ENCODE data around the gene TMPRSS6.
A peak's percentile ranks its signal among the peaks of the same experiment; 100 is the strongest.

TMPRSS6 gene

GRCh38 chr22:37091994-37092393, 17.5 kb downstream of the TMPRSS6 start:
- peak overlapping the region; percentile 40 for H3K27ac Mint-ChIP-seq
- H3K36me3 Mint-ChIP-seq: peaks cover 58% of the 10 kb centered on the region
- ATAC-seq (no peak), DNase-seq (ENCODE audit: low spot score in 2 of 2) (no peak)
- H3K9me3 Mint-ChIP-seq: no peaks in the 10 kb centered on the region
- H3K4me3 Mint-ChIP-seq: peak overlapping the region; percentile 78
- peaks cover 71% of the 10 kb centered on the region for H3K4me1 Mint-ChIP-seq

GRCh38 chr22:37090920-37091695, 18.4 kb downstream of the TMPRSS6 start:
- DNase-seq (ENCODE audit: low spot score in 2 of 2) (no peak), ATAC-seq (no peak)
- peak overlapping the region; percentile 78 for H3K4me3 Mint-ChIP-seq
- H3K9me3 Mint-ChIP-seq: no peaks in the 10 kb centered on the region
- peaks cover 63% of the 10 kb centered on the region for H3K4me1 Mint-ChIP-seq
- peak overlapping the region; percentile 40 for H3K27ac Mint-ChIP-seq
- peaks cover 54% of the 10 kb centered on the region for H3K36me3 Mint-ChIP-seq

DNA sequence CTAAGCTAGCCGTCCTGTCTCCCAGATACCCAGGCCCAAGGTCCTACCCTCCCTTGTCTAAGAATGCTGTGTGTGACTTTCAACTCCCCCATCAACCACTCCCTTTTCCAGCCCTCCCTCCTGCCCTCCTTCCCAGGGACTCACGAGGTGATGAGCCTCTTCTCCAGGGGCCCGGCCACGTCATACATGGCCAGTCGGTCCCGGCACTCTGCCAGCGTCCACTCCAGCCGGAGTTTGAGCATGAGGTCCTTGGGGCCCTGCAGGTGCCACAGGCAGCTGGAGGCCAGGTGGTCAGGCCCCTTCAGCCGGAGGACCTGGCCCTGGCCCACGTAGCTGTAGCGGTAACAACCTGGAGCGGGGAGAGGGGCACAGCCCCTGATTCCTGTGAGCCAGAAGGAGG, 20.1 kb downstream of the TMPRSS6 start:
- H3K27ac Mint-ChIP-seq: peak overlapping the region; percentile 83

GRCh38 chr22:37088750-37089408, 20.6 kb downstream of the TMPRSS6 start:
- Mint-ChIP-seq H3K36me3 (peaks cover 65% of the 10 kb centered on the region), H3K27ac (peak overlapping the region; percentile 83), H3K4me3 (peak overlapping the region; percentile 78), H3K4me1 (peaks cover 59% of the 10 kb centered on the region), H3K9me3 (no peaks in the 10 kb centered on the region)
- DNase-seq (ENCODE audit: low spot score in 2 of 2): no peak
- ATAC-seq: peak; percentile 60

More for the DNA sequence above, 20.1 kb downstream of the TMPRSS6 start:
- Mint-ChIP-seq H3K4me1 (peaks cover 59% of the 10 kb centered on the region), H3K9me3 (no peaks in the 10 kb centered on the region), H3K4me3 (peak overlapping the region; percentile 78), H3K36me3 (peaks cover 60% of the 10 kb centered on the region)
- DNase-seq (ENCODE audit: low spot score in 2 of 2) (no peak), ATAC-seq (no peak)

- peak overlapping the region; percentile 83 for H3K27ac Mint-ChIP-seq
- H3K4me3 Mint-ChIP-seq: peak overlapping the region; percentile 78
- no peaks in the 10 kb centered on the region for H3K9me3 Mint-ChIP-seq
- H3K36me3 Mint-ChIP-seq: peaks cover 69% of the 10 kb centered on the region
- no peak for DNase-seq (ENCODE audit: low spot score in 2 of 2)
- peaks cover 66% of the 10 kb centered on the region for H3K4me1 Mint-ChIP-seq
- ATAC-seq: peak; percentile 80
Measured at GRCh38 chr22:37088108-37088605, 21.4 kb downstream of the TMPRSS6 start.

DNA sequence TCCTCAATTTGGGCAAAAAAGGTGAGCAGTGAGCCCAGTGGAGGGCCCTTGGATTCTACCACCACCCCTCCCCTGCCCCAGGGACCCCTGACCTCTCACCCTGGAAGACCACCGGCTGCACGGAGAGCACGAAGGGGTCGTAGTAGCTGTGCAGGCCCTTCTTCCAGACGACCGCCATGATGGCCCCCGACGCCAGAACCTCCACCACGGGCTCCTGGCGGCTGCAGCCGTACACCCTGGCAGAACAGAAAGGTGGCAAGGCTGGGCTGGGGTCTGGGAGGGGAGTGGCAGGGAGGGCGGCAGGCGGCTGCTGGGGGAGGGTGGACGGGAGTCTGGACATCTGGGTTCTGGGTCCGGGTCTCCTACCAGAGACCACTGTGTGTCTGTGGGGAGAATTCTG, 23.3 kb downstream of the TMPRSS6 start:
- DNase-seq (ENCODE audit: low spot score in 2 of 2) (no peak), ATAC-seq (no peak)
- Mint-ChIP-seq H3K4me1 (peaks cover 79% of the 10 kb centered on the region), H3K27ac (peak overlapping the region; percentile 83), H3K36me3 (peaks cover 86% of the 10 kb centered on the region), H3K4me3 (peak overlapping the region; percentile 78), H3K9me3 (no peaks in the 10 kb centered on the region)

DNA sequence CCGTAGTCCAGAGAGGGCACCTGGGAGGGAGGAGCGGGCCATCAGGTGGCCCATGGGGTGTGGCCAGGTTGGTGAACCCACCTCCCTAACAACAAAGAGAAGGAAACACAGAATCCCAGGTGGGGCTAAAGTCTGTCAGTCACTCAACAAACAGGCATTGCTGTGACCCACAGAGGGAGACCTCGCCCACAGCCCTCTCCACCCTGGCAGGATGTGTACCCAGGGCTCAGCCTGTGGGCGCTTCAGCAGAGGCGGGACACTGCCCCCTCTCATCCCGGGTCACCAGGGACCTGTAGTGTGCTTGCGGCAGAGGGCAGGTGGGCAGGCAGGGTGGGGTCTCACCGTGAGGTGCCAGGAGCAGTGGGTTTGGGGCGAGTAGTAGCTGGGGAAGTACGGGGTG, 25.1 kb downstream of the TMPRSS6 start:
- ATAC-seq (no peak), DNase-seq (ENCODE audit: low spot score in 2 of 2) (no peak)
- Mint-ChIP-seq H3K4me3 (peak overlapping the region; percentile 78), H3K27ac (peak overlapping the region; percentile 99), H3K36me3 (peaks cover 92% of the 10 kb centered on the region), H3K9me3 (no peaks in the 10 kb centered on the region), H3K4me1 (peaks cover 81% of the 10 kb centered on the region)

DNA sequence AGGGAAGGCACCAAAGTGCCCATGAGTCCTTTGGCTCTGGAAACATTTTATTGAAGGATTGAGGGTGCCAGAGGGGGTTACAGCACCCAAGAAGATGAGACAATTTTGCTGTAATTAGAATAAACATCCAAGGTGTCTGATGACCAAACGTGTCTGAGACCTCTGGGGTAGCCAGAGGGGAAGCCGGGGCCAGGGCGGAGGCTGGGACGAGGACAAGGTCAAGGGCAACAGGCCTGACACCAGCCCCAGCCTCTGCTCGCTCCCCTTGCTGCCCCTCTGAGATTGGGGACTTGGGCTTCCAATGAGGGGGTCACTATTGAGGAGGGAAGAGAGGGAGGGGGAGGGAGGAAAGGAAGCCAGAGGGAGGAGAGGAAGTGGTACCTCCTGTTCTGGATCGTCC, 25.6 kb downstream of the TMPRSS6 start:
- peaks cover 92% of the 10 kb centered on the region for H3K36me3 Mint-ChIP-seq
- DNase-seq (ENCODE audit: low spot score in 2 of 2) (no peak), ATAC-seq (no peak)
- no peaks in the 10 kb centered on the region for H3K9me3 Mint-ChIP-seq
- peak overlapping the region; percentile 99 for H3K27ac Mint-ChIP-seq
- H3K4me3 Mint-ChIP-seq: peak overlapping the region; percentile 78
- H3K4me1 Mint-ChIP-seq: peaks cover 83% of the 10 kb centered on the region

DNA sequence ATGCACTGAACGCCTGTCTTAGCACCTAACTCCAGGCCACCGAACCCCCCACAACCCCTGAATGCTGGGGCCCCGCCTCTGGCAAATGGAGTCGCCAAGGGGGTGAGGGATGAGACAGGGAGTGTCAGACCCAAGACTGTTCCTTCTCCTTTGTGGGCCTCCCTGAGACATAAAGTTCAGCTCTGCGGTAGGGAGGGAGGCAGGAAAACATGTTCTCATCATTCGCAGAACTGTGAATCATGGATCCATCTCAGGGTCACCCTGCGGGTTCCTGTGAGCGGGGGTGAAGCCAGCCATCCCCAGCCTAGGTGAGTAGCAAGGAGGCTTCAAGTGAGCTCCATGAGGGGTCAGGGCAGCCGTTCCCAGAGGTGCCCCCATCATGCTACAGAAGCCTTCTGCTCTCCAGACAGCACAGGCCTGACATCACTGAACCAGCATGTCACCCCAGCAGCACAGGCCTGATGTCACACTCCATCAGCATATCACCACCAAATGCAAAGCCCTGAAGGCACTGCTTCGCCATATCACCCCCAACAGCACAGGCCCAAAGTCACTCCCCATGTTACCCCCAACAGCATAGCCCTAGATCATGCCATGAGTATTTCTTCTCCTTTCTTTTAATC, 27.2 kb downstream of the TMPRSS6 start:
- Mint-ChIP-seq H3K27ac (peak overlapping the region; percentile 99), H3K4me3 (peak overlapping the region; percentile 78)

DNA sequence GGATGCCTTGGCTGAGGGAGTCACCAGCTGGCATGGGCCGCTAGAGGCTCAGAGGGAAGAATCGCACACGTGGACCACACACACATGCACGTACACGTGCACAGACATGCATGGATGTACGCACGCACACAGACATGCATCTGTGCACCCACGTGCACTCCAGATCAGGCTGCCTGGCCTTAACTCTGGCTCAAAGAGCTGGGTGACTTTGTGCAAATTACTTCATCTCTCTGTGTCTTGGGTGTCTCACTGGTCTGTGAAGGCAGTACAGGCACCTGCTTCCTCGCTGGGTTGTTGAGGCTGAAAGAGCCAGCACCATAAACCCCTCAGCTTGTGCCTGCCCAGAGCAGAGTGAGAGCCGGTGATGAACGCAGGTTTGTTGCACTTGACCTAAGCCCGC, 28.7 kb downstream of the TMPRSS6 start:
- Mint-ChIP-seq H3K4me1 (peaks cover 87% of the 10 kb centered on the region), H3K36me3 (peaks cover 87% of the 10 kb centered on the region), H3K9me3 (no peaks in the 10 kb centered on the region), H3K27ac (peak overlapping the region; percentile 99), H3K4me3 (peak overlapping the region; percentile 78)
- no peak for ATAC-seq
- no peak for DNase-seq (ENCODE audit: low spot score in 2 of 2)

More for the DNA sequence above, 27.2 kb downstream of the TMPRSS6 start:
- Mint-ChIP-seq H3K9me3 (no peaks in the 10 kb centered on the region), H3K36me3 (peaks cover 91% of the 10 kb centered on the region), H3K4me1 (peaks cover 81% of the 10 kb centered on the region)
- DNase-seq (ENCODE audit: low spot score in 2 of 2): no peak
- ATAC-seq: peak; percentile 64

- no peaks in the 10 kb centered on the region for H3K9me3 Mint-ChIP-seq
- peaks cover 83% of the 10 kb centered on the region for H3K36me3 Mint-ChIP-seq
- ATAC-seq (peak; percentile 7), DNase-seq (ENCODE audit: low spot score in 2 of 2) (no peak)
- peaks cover 88% of the 10 kb centered on the region for H3K4me1 Mint-ChIP-seq
- H3K27ac Mint-ChIP-seq: peak overlapping the region; percentile 99
- peak overlapping the region; percentile 78 for H3K4me3 Mint-ChIP-seq
Measured at GRCh38 chr22:37080438-37080837, 29.1 kb downstream of the TMPRSS6 start.

DNA sequence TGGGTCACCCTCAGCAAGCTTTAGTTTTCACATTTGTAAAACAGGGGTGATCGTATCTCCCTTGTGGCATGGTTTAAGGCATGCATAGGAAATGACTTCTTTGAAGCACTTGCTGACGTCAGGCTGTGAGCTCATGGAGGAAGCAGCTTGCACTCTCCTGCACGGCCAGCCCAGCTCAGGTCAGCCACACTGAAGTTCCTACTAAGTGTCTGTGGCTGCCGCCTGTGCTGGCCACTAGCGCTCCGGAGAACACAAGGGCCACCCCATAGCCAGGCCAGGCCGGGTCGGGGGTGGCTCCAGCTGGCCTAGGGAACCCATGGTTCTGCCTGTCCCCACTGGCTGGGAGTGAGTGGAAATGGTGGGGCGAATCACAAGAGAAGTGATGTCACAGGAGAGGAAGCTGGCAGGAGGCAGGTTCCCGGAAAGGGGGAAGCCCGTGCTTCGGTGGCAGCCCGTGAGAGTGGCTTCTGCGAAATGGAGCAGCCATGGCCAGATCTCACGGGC, 29.8 kb downstream of the TMPRSS6 start:
- Mint-ChIP-seq H3K36me3 (peaks cover 76% of the 10 kb centered on the region), H3K4me3 (peak overlapping the region; percentile 78), H3K27ac (peak overlapping the region; percentile 99), H3K9me3 (no peaks in the 10 kb centered on the region), H3K4me1 (peaks cover 81% of the 10 kb centered on the region)
- ATAC-seq (peak; percentile 85), DNase-seq (ENCODE audit: low spot score in 2 of 2) (peak; percentile 68 to 90)

DNA sequence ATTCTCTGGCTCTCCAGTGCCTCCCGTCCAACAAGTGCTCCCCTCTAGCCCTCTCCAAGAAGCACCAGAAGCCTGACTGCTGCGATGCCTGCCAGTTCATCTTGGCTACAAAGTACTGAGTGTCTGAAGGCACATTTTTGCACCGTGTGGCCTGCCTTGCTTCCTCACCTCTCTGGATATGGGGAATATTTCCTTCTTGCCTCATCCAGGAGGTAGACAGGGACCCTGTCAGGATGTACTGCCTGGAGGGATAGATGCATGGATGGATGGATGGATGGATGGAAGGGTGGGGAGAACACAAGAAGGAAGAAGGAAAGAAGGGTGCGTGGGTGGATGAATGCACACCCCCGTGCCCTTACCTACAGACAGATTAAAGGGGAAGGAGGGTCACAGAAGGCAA, 30.4 kb downstream of the TMPRSS6 start:
- Mint-ChIP-seq H3K9me3 (no peaks in the 10 kb centered on the region), H3K4me1 (peaks cover 76% of the 10 kb centered on the region), H3K36me3 (peaks cover 71% of the 10 kb centered on the region), H3K4me3 (peak overlapping the region; percentile 78), H3K27ac (peak overlapping the region; percentile 99)
- no peak for ATAC-seq
- peak in 1 of 2 donors; percentile 67 for DNase-seq (ENCODE audit: low spot score in 2 of 2)

GRCh38 chr22:37077802-37078448, 31.6 kb downstream of the TMPRSS6 start:
- Mint-ChIP-seq H3K4me1 (peaks cover 63% of the 10 kb centered on the region), H3K27ac (peak overlapping the region; percentile 99), H3K4me3 (peak overlapping the region; percentile 78), H3K36me3 (peaks cover 58% of the 10 kb centered on the region), H3K9me3 (no peaks in the 10 kb centered on the region)
- ATAC-seq: peak; percentile 33
- peak; percentile 92 to 94 for DNase-seq (ENCODE audit: low spot score in 2 of 2)

Data from stimulated activated effector memory CD8-positive, alpha-beta T cell treated with anti-CD3 and anti-CD28 coated beads, Interleukin-12 subunit alpha, Interleukin-12 subunit beta, amount 100 ng/mL, for 72 hours (primary cell).